Measurements from ENCODE around the gene CACHD1.

Gene CACHD1

GRCh38 chr1:64425521-64425920 lies 44.4 kb upstream of the CACHD1 start:
- WGBS: no CpG with 5 or more reads among the region's 2 CpGs
- Histone ChIP-seq H4K91ac (ENCODE audit: low read length) (no peak overlapping the region), H3K79me1 (replicated peaks; ENCODE audit: low read length, poor library complexity, severe bottlenecking) (no peaks in the 10 kb centered on the region), H3K36me3 (ENCODE audit: control insufficient read depth in 1 of 2, insufficient read depth in 2 of 2, low read depth in 1 of 2, low read length in 2 of 2) (no peaks in the 10 kb centered on the region), H3K18ac (ENCODE audit: low read depth in 1 of 2, low read length in 2 of 2) (no peak overlapping the region), H3K4ac (ENCODE audit: low read depth in 1 of 2, low read length in 2 of 2) (no peak overlapping the region), H2BK12ac (ENCODE audit: low read length in 2 of 2) (no peak overlapping the region), H3K4me2 (ENCODE audit: low read length, poor library complexity, severe bottlenecking) (no peak overlapping the region), H2BK5ac (ENCODE audit: low read depth, low read length, poor library complexity, severe bottlenecking) (no peak overlapping the region), H2BK15ac (ENCODE audit: low read depth, poor library complexity, severe bottlenecking) (no peak overlapping the region), H3K27ac (ENCODE audit: low read length, poor library complexity, severe bottlenecking) (no peak overlapping the region), H4K8ac (ENCODE audit: low read length) (no peak overlapping the region), H2AFZ (ENCODE audit: low read depth, low read length) (no peak overlapping the region), H2BK120ac (ENCODE audit: low read depth, low read length) (no peak overlapping the region), H2AK5ac (ENCODE audit: low read length, severe bottlenecking) (no peak overlapping the region), H3K4me3 (ENCODE audit: insufficient read depth in 1 of 2, low read depth in 1 of 2, low read length in 2 of 2) (no peak overlapping the region), H3K14ac (ENCODE audit: low read length in 2 of 2) (no peak overlapping the region), H3K4me1 (ENCODE audit: control insufficient read depth, insufficient read depth, low read depth, low read length) (no peaks in the 10 kb centered on the region), H3K9ac (ENCODE audit: low read length) (no peak overlapping the region), H3K9me3 (ENCODE audit: control insufficient read depth, low read length) (no peaks in the 10 kb centered on the region), H3K27me3 (ENCODE audit: control insufficient read depth in 1 of 2, insufficient read depth in 1 of 2, low read length in 2 of 2) (peaks cover 0 to 3% of the 10 kb centered on the region in 2 experiments), H3K23ac (ENCODE audit: low read length in 2 of 2) (no peak overlapping the region)
- no peak for DNase-seq

GRCh38 chr1:64426681-64427080 lies 43.2 kb upstream of the CACHD1 start:
- H3K14ac ChIP-seq (ENCODE audit: low read length in 2 of 2): no peak overlapping the region
- no peak overlapping the region for H3K9ac ChIP-seq (ENCODE audit: low read length)
- no peak overlapping the region for H2BK15ac ChIP-seq (ENCODE audit: low read depth, poor library complexity, severe bottlenecking)
- DNase-seq: no peak
- no peak overlapping the region for H3K18ac ChIP-seq (ENCODE audit: low read depth in 1 of 2, low read length in 2 of 2)
- H3K4me1 ChIP-seq (ENCODE audit: control insufficient read depth, insufficient read depth, low read depth, low read length): no peaks in the 10 kb centered on the region
- no peak overlapping the region for H4K8ac ChIP-seq (ENCODE audit: low read length)
- no peak overlapping the region for H2BK120ac ChIP-seq (ENCODE audit: low read depth, low read length)
- no peak overlapping the region for H2BK12ac ChIP-seq (ENCODE audit: low read length in 2 of 2)
- peaks cover 0 to 3% of the 10 kb centered on the region in 2 experiments for H3K27me3 ChIP-seq (ENCODE audit: control insufficient read depth in 1 of 2, insufficient read depth in 1 of 2, low read length in 2 of 2)
- no peak overlapping the region for H3K23ac ChIP-seq (ENCODE audit: low read length in 2 of 2)
- no peak overlapping the region for H3K4ac ChIP-seq (ENCODE audit: low read depth in 1 of 2, low read length in 2 of 2)
- no peak overlapping the region for H2AK5ac ChIP-seq (ENCODE audit: low read length, severe bottlenecking)
- no peaks in the 10 kb centered on the region for H3K79me1 ChIP-seq (replicated peaks; ENCODE audit: low read length, poor library complexity, severe bottlenecking)
- no peaks in the 10 kb centered on the region for H3K36me3 ChIP-seq (ENCODE audit: control insufficient read depth in 1 of 2, insufficient read depth in 2 of 2, low read depth in 1 of 2, low read length in 2 of 2)
- no peaks in the 10 kb centered on the region for H3K9me3 ChIP-seq (ENCODE audit: control insufficient read depth, low read length)
- no peak overlapping the region for H3K27ac ChIP-seq (ENCODE audit: low read length, poor library complexity, severe bottlenecking)
- no peak overlapping the region for H3K4me2 ChIP-seq (ENCODE audit: low read length, poor library complexity, severe bottlenecking)
- no peak overlapping the region for H2BK5ac ChIP-seq (ENCODE audit: low read depth, low read length, poor library complexity, severe bottlenecking)
- no peak overlapping the region for H3K4me3 ChIP-seq (ENCODE audit: insufficient read depth in 1 of 2, low read depth in 1 of 2, low read length in 2 of 2)
- H4K91ac ChIP-seq (ENCODE audit: low read length): no peak overlapping the region
- no peak overlapping the region for H2AFZ ChIP-seq (ENCODE audit: low read depth, low read length)
- WGBS: no CpG with 5 or more reads among the region's 2 CpGs

GRCh38 chr1:64427879-64428278 lies 42.0 kb upstream of the CACHD1 start:
- H3K23ac ChIP-seq (ENCODE audit: low read length in 2 of 2): no peak overlapping the region
- H2AK5ac ChIP-seq (ENCODE audit: low read length, severe bottlenecking): no peak overlapping the region
- no peaks in the 10 kb centered on the region for H3K27me3 ChIP-seq (ENCODE audit: control insufficient read depth in 1 of 2, insufficient read depth in 1 of 2, low read length in 2 of 2)
- H3K14ac ChIP-seq (ENCODE audit: low read length in 2 of 2): no peak overlapping the region
- no peak overlapping the region for H2BK120ac ChIP-seq (ENCODE audit: low read depth, low read length)
- no peak overlapping the region for H3K4ac ChIP-seq (ENCODE audit: low read depth in 1 of 2, low read length in 2 of 2)
- H2BK5ac ChIP-seq (ENCODE audit: low read depth, low read length, poor library complexity, severe bottlenecking): no peak overlapping the region
- no CpG with 5 or more reads among the region's 3 CpGs for WGBS
- H3K9me3 ChIP-seq (ENCODE audit: control insufficient read depth, low read length): no peaks in the 10 kb centered on the region
- H3K9ac ChIP-seq (ENCODE audit: low read length): no peak overlapping the region
- H4K8ac ChIP-seq (ENCODE audit: low read length): no peak overlapping the region
- no peak overlapping the region for H3K27ac ChIP-seq (ENCODE audit: low read length, poor library complexity, severe bottlenecking)
- no peak for DNase-seq
- H4K91ac ChIP-seq (ENCODE audit: low read length): no peak overlapping the region
- H3K4me1 ChIP-seq (ENCODE audit: control insufficient read depth, insufficient read depth, low read depth, low read length): no peaks in the 10 kb centered on the region
- no peaks in the 10 kb centered on the region for H3K36me3 ChIP-seq (ENCODE audit: control insufficient read depth in 1 of 2, insufficient read depth in 2 of 2, low read depth in 1 of 2, low read length in 2 of 2)
- H2BK12ac ChIP-seq (ENCODE audit: low read length in 2 of 2): no peak overlapping the region
- H2AFZ ChIP-seq (ENCODE audit: low read depth, low read length): no peak overlapping the region
- H3K18ac ChIP-seq (ENCODE audit: low read depth in 1 of 2, low read length in 2 of 2): no peak overlapping the region
- no peak overlapping the region for H3K4me2 ChIP-seq (ENCODE audit: low read length, poor library complexity, severe bottlenecking)
- H2BK15ac ChIP-seq (ENCODE audit: low read depth, poor library complexity, severe bottlenecking): no peak overlapping the region
- H3K79me1 ChIP-seq (replicated peaks; ENCODE audit: low read length, poor library complexity, severe bottlenecking): no peaks in the 10 kb centered on the region
- H3K4me3 ChIP-seq (ENCODE audit: insufficient read depth in 1 of 2, low read depth in 1 of 2, low read length in 2 of 2): no peak overlapping the region

- WGBS: 89% methylated on average over 4 of the region's 5 CpGs
- Histone ChIP-seq H3K79me1 (replicated peaks; ENCODE audit: low read length, poor library complexity, severe bottlenecking) (no peaks in the 10 kb centered on the region), H3K4me2 (ENCODE audit: low read length, poor library complexity, severe bottlenecking) (no peak overlapping the region), H2AK5ac (ENCODE audit: low read length, severe bottlenecking) (no peak overlapping the region), H2BK120ac (ENCODE audit: low read depth, low read length) (no peak overlapping the region), H3K9ac (ENCODE audit: low read length) (no peak overlapping the region), H3K4me1 (ENCODE audit: control insufficient read depth, insufficient read depth, low read depth, low read length) (no peaks in the 10 kb centered on the region), H3K27ac (ENCODE audit: low read length, poor library complexity, severe bottlenecking) (no peak overlapping the region), H3K4me3 (ENCODE audit: insufficient read depth in 1 of 2, low read depth in 1 of 2, low read length in 2 of 2) (no peak overlapping the region), H3K23ac (ENCODE audit: low read length in 2 of 2) (no peak overlapping the region), H2BK12ac (ENCODE audit: low read length in 2 of 2) (no peak overlapping the region), H3K14ac (ENCODE audit: low read length in 2 of 2) (peak overlapping the region in 1 of 2 experiments; percentile 45), H3K36me3 (ENCODE audit: control insufficient read depth in 1 of 2, insufficient read depth in 2 of 2, low read depth in 1 of 2, low read length in 2 of 2) (no peaks in the 10 kb centered on the region), H4K91ac (ENCODE audit: low read length) (no peak overlapping the region), H2BK15ac (ENCODE audit: low read depth, poor library complexity, severe bottlenecking) (no peak overlapping the region), H4K8ac (ENCODE audit: low read length) (no peak overlapping the region), H3K4ac (ENCODE audit: low read depth in 1 of 2, low read length in 2 of 2) (no peak overlapping the region), H2BK5ac (ENCODE audit: low read depth, low read length, poor library complexity, severe bottlenecking) (no peak overlapping the region), H3K18ac (ENCODE audit: low read depth in 1 of 2, low read length in 2 of 2) (no peak overlapping the region), H3K27me3 (ENCODE audit: control insufficient read depth in 1 of 2, insufficient read depth in 1 of 2, low read length in 2 of 2) (no peaks in the 10 kb centered on the region), H3K9me3 (ENCODE audit: control insufficient read depth, low read length) (no peaks in the 10 kb centered on the region), H2AFZ (ENCODE audit: low read depth, low read length) (no peak overlapping the region)
- no peak for DNase-seq
Observed at GRCh38 chr1:64433308-64433707, 36.6 kb upstream of the CACHD1 start.
